Adipocyte (in vitro differentiated cells): ENCODE results near the gene MID1.

ENCODE experiments used
- DNase-seq: peaks from one replicate; pipeline ENCODE4 v3.0.0-alpha.2; 2015; ENCODE audit warnings: low read depth
- H3K27me3 ChIP-seq: replicated peaks from 2 replicates; pipeline ENCODE4 v1.7.0; 2013; ENCODE audit warnings: mild to moderate bottlenecking, low read length, moderate library complexity; ENCODE audit not compliant: control insufficient read depth, insufficient read depth
- H3K36me3 ChIP-seq: 2 replicates; pipeline ENCODE4 v1.7.0; 2013; ENCODE audit warnings: low read length, mild to moderate bottlenecking, moderate library complexity; ENCODE audit not compliant: control insufficient read depth, insufficient read depth, severe bottlenecking
- H3K4me1 ChIP-seq: 2 replicates; pipeline ENCODE4 v1.7.0; 2013; ENCODE audit warnings: mild to moderate bottlenecking, low read length, moderate library complexity; ENCODE audit not compliant: control insufficient read depth, insufficient read depth
- H3K4me3 ChIP-seq: 2 replicates; pipeline ENCODE4 v1.7.0; 2013; ENCODE audit warnings: mild to moderate bottlenecking, low read length, moderate library complexity
- H3K9ac ChIP-seq: 2 replicates; pipeline ENCODE4 v1.7.0; 2013; ENCODE audit warnings: mild to moderate bottlenecking, low read length, moderate library complexity
- H3K9me3 ChIP-seq: 2 replicates; pipeline ENCODE4 v1.7.0; 2013; ENCODE audit warnings: mild to moderate bottlenecking, low read length, moderate library complexity; ENCODE audit not compliant: control insufficient read depth

Gene MID1

GRCh38 chrX:10427249-10427648, 193.1 kb downstream of the MID1 start:
- Histone ChIP-seq H3K4me1 (no peaks in the 10 kb centered on the region), H3K9ac (no peak overlapping the region), H3K4me3 (no peak overlapping the region), H3K36me3 (no peaks in the 10 kb centered on the region), H3K9me3 (peaks cover under 1% of the 10 kb centered on the region), H3K27me3 (no peaks in the 10 kb centered on the region)
- DNase-seq: no peak

- no peaks in the 10 kb centered on the region for H3K36me3 ChIP-seq
- no peak overlapping the region for H3K9ac ChIP-seq
- no peaks in the 10 kb centered on the region for H3K4me1 ChIP-seq
- peaks cover 3% of the 10 kb centered on the region for H3K9me3 ChIP-seq
- H3K4me3 ChIP-seq: no peak overlapping the region
- no peaks in the 10 kb centered on the region for H3K27me3 ChIP-seq
- no peak for DNase-seq
Measured at GRCh38 chrX:10423716-10424115, 196.7 kb downstream of the MID1 start.

GRCh38 chrX:10420134-10420533, 200.3 kb downstream of the MID1 start:
- Histone ChIP-seq H3K4me3 (no peak overlapping the region), H3K36me3 (no peaks in the 10 kb centered on the region), H3K27me3 (no peaks in the 10 kb centered on the region), H3K4me1 (peaks cover 8% of the 10 kb centered on the region), H3K9ac (no peak overlapping the region), H3K9me3 (peaks cover 3% of the 10 kb centered on the region)
- DNase-seq: no peak

DNA sequence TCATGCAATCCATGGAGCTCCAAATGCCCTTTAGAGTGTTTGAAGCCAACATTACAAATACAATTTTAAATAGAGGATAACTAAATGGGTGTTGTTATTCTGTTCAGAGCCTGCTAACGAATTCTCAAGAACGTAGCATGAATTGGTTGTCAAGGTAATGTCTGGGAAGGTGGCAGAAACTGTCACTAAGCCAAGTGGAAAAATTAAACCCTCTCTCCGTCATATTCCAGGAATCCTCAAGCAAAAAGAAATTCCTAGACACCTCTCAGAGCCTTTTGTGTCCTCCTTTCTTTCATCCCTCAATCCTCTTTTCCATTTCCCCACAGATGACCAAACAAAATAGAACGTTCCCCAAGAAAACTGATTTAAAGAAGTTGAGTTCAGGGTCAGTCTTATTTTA, 204.0 kb downstream of the MID1 start:
- Histone ChIP-seq H3K9me3 (no peaks in the 10 kb centered on the region), H3K4me1 (peaks cover 13% of the 10 kb centered on the region), H3K27me3 (no peaks in the 10 kb centered on the region), H3K36me3 (no peaks in the 10 kb centered on the region), H3K4me3 (no peak overlapping the region), H3K9ac (no peak overlapping the region)
- DNase-seq: no peak

- Histone ChIP-seq H3K4me3 (peak overlapping the region; percentile 14), H3K9me3 (no peaks in the 10 kb centered on the region), H3K36me3 (no peaks in the 10 kb centered on the region), H3K27me3 (no peaks in the 10 kb centered on the region), H3K4me1 (peaks cover 13% of the 10 kb centered on the region), H3K9ac (no peak overlapping the region)
- peak; percentile 60 for DNase-seq
Measured at GRCh38 chrX:10415306-10416001, 204.9 kb downstream of the MID1 start.

DNA sequence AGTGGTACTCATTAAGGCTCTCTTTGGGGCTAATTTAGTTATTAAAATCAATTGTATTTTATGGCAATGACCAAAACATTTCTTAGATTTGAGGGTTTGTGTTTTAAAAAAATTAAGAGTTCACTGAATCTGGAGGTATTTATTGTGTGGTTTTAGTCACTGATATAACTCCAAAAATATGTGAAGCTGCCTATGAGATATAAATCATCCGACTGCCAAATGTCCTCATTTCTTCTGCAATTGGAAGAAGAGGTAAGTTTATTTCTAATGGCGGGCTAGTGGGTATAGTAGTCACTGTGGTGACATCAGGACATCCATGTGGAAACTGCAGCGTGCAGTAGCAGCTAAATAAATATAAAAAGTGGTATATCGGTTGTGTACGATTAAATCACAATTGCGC, 205.5 kb downstream of the MID1 start:
- H3K9ac ChIP-seq: no peak overlapping the region
- H3K27me3 ChIP-seq: no peaks in the 10 kb centered on the region
- peak; percentile 31 for DNase-seq
- H3K4me1 ChIP-seq: peaks cover 13% of the 10 kb centered on the region
- H3K36me3 ChIP-seq: no peaks in the 10 kb centered on the region
- H3K4me3 ChIP-seq: peak overlapping the region; percentile 14
- H3K9me3 ChIP-seq: no peaks in the 10 kb centered on the region

GRCh38 chrX:10414156-10414824, 206.1 kb downstream of the MID1 start:
- Histone ChIP-seq H3K9me3 (no peaks in the 10 kb centered on the region), H3K9ac (no peak overlapping the region), H3K4me1 (peaks cover 13% of the 10 kb centered on the region), H3K27me3 (no peaks in the 10 kb centered on the region), H3K4me3 (no peak overlapping the region), H3K36me3 (no peaks in the 10 kb centered on the region)
- no peak for DNase-seq

DNA sequence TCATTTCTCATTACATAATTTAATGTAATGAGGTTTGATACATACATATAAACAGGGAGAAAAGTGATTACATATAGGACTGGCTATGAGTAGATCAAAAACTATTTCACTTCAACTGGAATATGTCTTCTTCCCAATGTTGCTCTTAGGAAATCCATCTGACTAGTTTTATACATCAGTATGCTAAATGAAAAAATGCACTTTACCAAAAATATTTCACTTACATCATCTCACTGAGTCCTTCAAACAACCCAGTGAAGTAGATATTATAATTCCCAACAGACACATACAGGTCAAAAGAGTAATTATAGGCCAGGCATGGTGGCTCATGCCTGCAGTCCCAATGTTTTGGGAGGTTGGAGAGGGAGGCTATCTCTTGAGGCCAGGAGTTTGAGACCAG, 215.9 kb downstream of the MID1 start:
- Histone ChIP-seq H3K36me3 (no peaks in the 10 kb centered on the region), H3K4me3 (no peak overlapping the region), H3K4me1 (no peaks in the 10 kb centered on the region), H3K9me3 (no peaks in the 10 kb centered on the region), H3K27me3 (no peaks in the 10 kb centered on the region), H3K9ac (no peak overlapping the region)
- peak; percentile 74 for DNase-seq

DNA sequence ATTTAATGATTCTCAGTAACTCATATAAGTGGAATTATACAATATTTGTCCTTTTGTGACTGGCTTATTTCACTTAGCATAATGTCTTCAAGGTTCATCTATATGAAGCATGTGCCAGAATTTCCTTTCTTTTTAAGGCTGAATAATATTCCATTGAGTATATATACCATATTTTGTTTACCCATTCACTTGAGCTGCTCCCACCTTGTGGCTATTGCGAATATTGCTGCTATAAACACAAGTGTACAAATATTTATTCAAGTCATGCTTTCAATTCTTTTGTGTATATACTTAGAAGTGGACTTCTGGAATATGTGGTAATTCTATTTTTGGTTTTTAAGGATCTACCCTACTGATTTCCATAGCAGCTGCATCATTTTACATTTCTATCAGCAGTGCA, 219.1 kb downstream of the MID1 start:
- H3K4me1 ChIP-seq: no peaks in the 10 kb centered on the region
- H3K9ac ChIP-seq: no peak overlapping the region
- H3K4me3 ChIP-seq: no peak overlapping the region
- no peak for DNase-seq
- H3K36me3 ChIP-seq: no peaks in the 10 kb centered on the region
- H3K9me3 ChIP-seq: no peaks in the 10 kb centered on the region
- H3K27me3 ChIP-seq: peaks cover under 1% of the 10 kb centered on the region

- H3K36me3 ChIP-seq: no peaks in the 10 kb centered on the region
- peaks cover 7% of the 10 kb centered on the region for H3K27me3 ChIP-seq
- H3K9ac ChIP-seq: no peak overlapping the region
- DNase-seq: no peak
- no peaks in the 10 kb centered on the region for H3K9me3 ChIP-seq
- no peaks in the 10 kb centered on the region for H3K4me1 ChIP-seq
- H3K4me3 ChIP-seq: no peak overlapping the region
Measured at GRCh38 chrX:10399043-10399741, 221.2 kb downstream of the MID1 start.

- no peak for DNase-seq
- Histone ChIP-seq H3K4me1 (no peaks in the 10 kb centered on the region), H3K4me3 (no peak overlapping the region), H3K9ac (no peak overlapping the region), H3K27me3 (peaks cover 7% of the 10 kb centered on the region), H3K36me3 (no peaks in the 10 kb centered on the region), H3K9me3 (no peaks in the 10 kb centered on the region)
Measured at GRCh38 chrX:10398215-10398614, 222.2 kb downstream of the MID1 start.
